Endothelial cell of umbilical vein (primary cell): ENCODE results near the gene KLC1. TPM values are rescaled to one million over a fixed set of nuclear protein-coding genes. Genes with fewer than 3 reads are reported as not detected.

ENCODE experiments used
- BruUV-seq: library from RNA; stranded (reverse); fragments of 400-500 nt; replicated peaks from 2 replicates; lab custom pipeline; 2021; lab: Mats Ljungman, UMichigan
- CTCF ChIA-PET: fragments of 300-600, 350-600 bp; sonication (Branson Sonifier 250); formaldehyde crosslinking; loops from one replicate; lab custom pipeline; 2021; ENCODE audit warnings: antibody characterized with exemption, inconsistent platforms; lab: Charles Lee
- POLR2A ChIA-PET: fragments of 300-600, 350-600 bp; sonication (Branson Sonifier 250); formaldehyde crosslinking; loops from one replicate; lab custom pipeline; 2021; ENCODE audit warnings: antibody characterized with exemption, inconsistent platforms; lab: Charles Lee
- DNase-seq: peaks from one replicate; pipeline ENCODE4 v3.0.0-alpha.2; 2011; ENCODE audit warnings: low read depth, low spot score
- FAIRE-seq: peaks from 2 replicates; lab custom pipeline; 2011; peaks lifted over from hg19 to GRCh38; lab: Jason Lieb, UNC
- H2AFZ ChIP-seq: 2 replicates; pipeline ENCODE4 v1.6.0; 2012; ENCODE audit warnings: low read depth, low read length, control low read depth, inconsistent platforms
- H3K27ac ChIP-seq: 2 replicates; pipeline ENCODE4 v1.5.1; 2011; ENCODE audit warnings: low read depth, mild to moderate bottlenecking, control low read depth, low read length, moderate library complexity; ENCODE audit not compliant: insufficient read depth
- H3K27me3 ChIP-seq, 2 experiments: 2 replicates each; pipeline versions ENCODE4 v1.6.0 to v1.6.1; 2011; ENCODE audit warnings: low read length in 2 of 2, mixed read lengths in 1 of 2; ENCODE audit not compliant: control insufficient read depth in 2 of 2, insufficient read depth in 2 of 2
- H3K36me3 ChIP-seq, 2 experiments: 2 replicates in 1 of 2; 3 replicates in 1 of 2; pipeline ENCODE4 v1.5.1; 2011; ENCODE audit warnings: low read length in 2 of 2, mild to moderate bottlenecking in 1 of 2, moderate library complexity in 1 of 2; ENCODE audit not compliant: control insufficient read depth in 2 of 2, insufficient read depth in 2 of 2; ENCODE audit errors: extremely low read depth in 1 of 2
- H3K4me1 ChIP-seq: 3 replicates; pipeline ENCODE4 v1.5.1; 2011; ENCODE audit warnings: mild to moderate bottlenecking, low read length; ENCODE audit not compliant: control insufficient read depth, insufficient read depth; ENCODE audit errors: extremely low read depth
- H3K4me2 ChIP-seq: 2 replicates; pipeline ENCODE4 v1.6.1; 2011; ENCODE audit warnings: low read length, control low read depth, mixed read lengths; ENCODE audit not compliant: insufficient read depth
- H3K4me3 ChIP-seq, 3 experiments: fragments of 200-600 bp in 1 of 3; sonication (generic), shearing (Covaris generic) in 1 of 3; replicated peaks in 1 of 3; 2 replicates each; pipeline ENCODE4 v1.5.1; 2011 to 2016; ENCODE audit warnings: control low read depth in 3 of 3, low read length in 3 of 3, mild to moderate bottlenecking in 2 of 3, inconsistent platforms in 1 of 3, low read depth in 1 of 3, moderate library complexity in 1 of 3; ENCODE audit not compliant: insufficient read depth in 1 of 3
- H3K79me2 ChIP-seq: 2 replicates; pipeline ENCODE4 v1.6.0; 2012; ENCODE audit warnings: low read length, inconsistent platforms; ENCODE audit not compliant: control insufficient read depth, insufficient read depth
- H3K9ac ChIP-seq: replicated peaks from 2 replicates; pipeline ENCODE3; 2011; ENCODE audit warnings: low read length, control low read depth; ENCODE audit not compliant: insufficient read depth; ENCODE audit errors: extremely low read depth
- H3K9me1 ChIP-seq: replicated peaks from 3 replicates; pipeline ENCODE4 v1.6.0; 2011; ENCODE audit warnings: mild to moderate bottlenecking, low read length; ENCODE audit not compliant: control insufficient read depth, insufficient read depth; ENCODE audit errors: extremely low read depth
- H3K9me3 ChIP-seq: replicated peaks from 2 replicates; pipeline ENCODE4 v1.5.1; 2012; ENCODE audit warnings: low read length, inconsistent platforms; ENCODE audit not compliant: control insufficient read depth, insufficient read depth
- H4K20me1 ChIP-seq: replicated peaks from 2 replicates; pipeline ENCODE3; 2011; ENCODE audit warnings: mild to moderate bottlenecking, low read length; ENCODE audit not compliant: control insufficient read depth, insufficient read depth; ENCODE audit errors: extremely low read depth
- EZH2 ChIP-seq: IDR thresholded peaks from 2 replicates; pipeline ENCODE4 v1.6.1; 2012; ENCODE audit warnings: borderline replicate concordance, low read depth, mild to moderate bottlenecking, moderate library complexity, low read length, inconsistent platforms; ENCODE audit not compliant: severe bottlenecking
- FOS ChIP-seq: IDR thresholded peaks from 2 replicates; pipeline ENCODE4 v1.6.1; 2011; ENCODE audit warnings: mild to moderate bottlenecking, low read length, moderate library complexity, borderline replicate concordance; ENCODE audit not compliant: insufficient read depth
- MYC ChIP-seq: IDR thresholded peaks from one replicate; pipeline ENCODE4 v1.6.1; 2011; ENCODE audit warnings: mild to moderate bottlenecking, low read depth, low read length
- POLR2A ChIP-seq: IDR thresholded peaks from 2 replicates; pipeline ENCODE4 v1.6.1; 2012; ENCODE audit warnings: low read depth, mild to moderate bottlenecking, control low read depth, low read length
- POLR2AphosphoS5 ChIP-seq: IDR thresholded peaks from 2 replicates; pipeline ENCODE4 v1.6.1; 2012; ENCODE audit warnings: low read depth, mild to moderate bottlenecking, control low read depth, low read length, moderate library complexity; ENCODE audit not compliant: insufficient read depth
- dilution Hi-C: fragments of 300-500 bp; cut with MboI; formaldehyde crosslinking; loops from one replicate; pipeline ENCODE4 v1.15.0; 2019; ENCODE audit warnings: low sequenced_read_pairs; ENCODE audit not compliant: extremely low pct_ligation_motif_present
- intact Hi-C: fragments of 100-400 bp; cut with micrococcal nuclease; formaldehyde crosslinking; loops from one replicate; pipeline ENCODE4 v1.10.0; 2022
- polyA plus RNA-seq, 4 experiments: library from polyadenylated mRNA; depleted of rRNA in 3 of 4; stranded (reverse) in 3 of 4; unstranded in 1 of 4; fragments of >200 nt; gene quantifications; 2 replicates each; pipeline versions ENCODE4 v1.2.1 to v1.2.3, GENCODE V29; 2011 to 2012; ENCODE audit warnings: missing spikeins in 1 of 4
- total RNA-seq: library from RNA; stranded (reverse); gene quantifications from 2 replicates; pipeline ENCODE4 v1.2.3, GENCODE V29; 2021
- TF ChIP-seq, protein P1 (sequence below): IDR thresholded peaks from 2 replicates; pipeline ENCODE4 v1.6.1; 2011; ENCODE audit not compliant: insufficient read depth, insufficient read length

KLC1 gene
- total and polyA plus RNA-seq, 2 donors (not counting 3 experiments of a cell fraction or from before 2014, with no cell fraction given) = 124 to 233 TPM

DNA sequence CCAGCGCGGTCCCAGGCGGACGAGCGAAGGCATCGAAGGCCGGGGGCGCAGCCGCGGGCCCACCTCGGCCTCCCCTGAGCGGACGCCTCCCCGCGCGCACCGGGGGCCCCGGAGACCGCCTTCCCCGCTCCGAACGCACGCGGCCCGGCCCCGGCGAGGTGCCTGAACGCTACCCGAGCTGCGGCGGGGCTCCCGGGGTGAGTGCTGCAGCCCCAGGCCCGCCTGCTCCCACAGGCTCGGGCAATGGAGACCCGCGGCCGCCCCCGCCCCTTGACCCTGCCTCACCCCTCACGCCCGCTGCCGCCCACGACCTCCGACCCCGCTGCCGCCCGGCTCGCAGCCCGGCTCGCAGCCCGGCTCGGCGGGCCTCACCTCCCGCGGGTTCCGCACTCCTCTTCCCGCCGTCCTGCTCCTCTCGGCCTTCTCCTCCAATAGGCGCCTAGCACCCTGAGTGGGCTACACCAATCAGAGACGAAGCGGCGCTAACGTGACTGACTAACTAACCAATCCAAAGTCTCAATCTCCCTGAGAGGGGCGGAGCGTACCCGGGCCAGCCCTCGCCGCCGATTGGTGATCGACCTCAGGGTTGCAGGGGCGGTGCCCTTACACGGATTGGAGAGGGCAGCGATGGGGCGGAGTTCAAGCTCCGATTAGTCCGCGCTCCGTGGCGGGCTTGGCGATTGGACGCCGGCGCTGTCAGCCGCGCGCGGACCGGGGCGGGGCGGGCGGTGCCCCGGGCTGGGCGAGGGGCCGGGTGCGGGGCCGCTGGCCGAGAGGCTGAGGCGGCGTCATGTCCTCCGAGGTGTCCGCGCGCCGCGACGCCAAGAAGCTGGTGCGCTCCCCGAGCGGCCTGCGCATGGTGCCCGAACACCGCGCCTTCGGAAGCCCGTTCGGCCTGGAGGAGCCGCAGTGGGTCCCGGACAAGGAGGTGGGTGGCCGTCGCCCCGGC lies 86.3 kb downstream of the KLC1 start, which contains the start of the genes XRCC3 and ZFYVE21:
TSS of gene XRCC3 (minus strand) at position 400 of the 949 bp plus-strand sequence. CDS start 4,364 bp downstream, outside the sequence.
TSS of gene ZFYVE21 (plus strand) at position 759 of the 949 bp plus-strand sequence. CDS start at position 791, 32 bp downstream.
- dilution Hi-C loops (no loop called here), intact Hi-C loops (loop anchor here (1.0 to 5.0 kb wide), 3 partner anchors 10 to 153 kb away; partner anchors contain the start of genes BAG5, COA8 and PPP1R13B)
- Histone ChIP-seq H3K4me3 (peak within 1 kb of the TSS; percentile 32 to 75 (median 58)), H3K9ac (peak within 1 kb of the TSS; percentile 66), H3K4me1 (peaks cover 30% of the 10 kb centered on the region), H3K4me2 (peak within 1 kb of the TSS; percentile 65), H3K27me3 (no peaks in the 10 kb centered on the region), H3K79me2 (peaks cover 42% of the 10 kb centered on the region), H3K27ac (peak within 1 kb of the TSS; percentile 38), H3K9me1 (no peaks in the 10 kb centered on the region), H3K9me3 (no peaks in the 10 kb centered on the region), H2AFZ (peak within 1 kb of the TSS; percentile 18), H3K36me3 (no peaks in the 10 kb centered on the region), H4K20me1 (no peaks in the 10 kb centered on the region)
- no TSS peak for BruUV-seq
- peak; percentile 100 for DNase-seq
- FAIRE-seq = peak; percentile 100
- CTCF ChIA-PET = interaction anchor here (1.0 to 1.8 kb wide), 6 partner anchors 9 to 185 kb away, joined by 4 to 7 read pairs (median 4); no protein-coding TSS in a partner anchor
- POLR2A ChIA-PET = interaction anchor here (1.0 kb wide), 1 partner anchor 112 kb away, joined by 3 read pairs; no protein-coding TSS in a partner anchor
- TF ChIP-seq, protein P1, sequence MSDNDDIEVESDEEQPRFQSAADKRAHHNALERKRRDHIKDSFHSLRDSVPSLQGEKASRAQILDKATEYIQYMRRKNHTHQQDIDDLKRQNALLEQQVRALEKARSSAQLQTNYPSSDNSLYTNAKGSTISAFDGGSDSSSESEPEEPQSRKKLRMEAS = peak; percentile 65
- no peak for TF ChIP-seq FOS
- TF ChIP-seq EZH2 = no peak
- TF ChIP-seq POLR2AphosphoS5 = peak; percentile 16
- TF ChIP-seq MYC = no peak
- TF ChIP-seq POLR2A = no peak
